HFFc6 (cell line): ENCODE measurements around the gene GFI1. TPM values are rescaled to one million over a fixed set of nuclear protein-coding genes. Genes with fewer than 3 reads are reported as not detected.
"Not testable (repeated sequence)": the region's sequence is repeated elsewhere in the genome, so short reads cannot be mapped to it uniquely, and the experiment has no call there.

Experiments
- DNase-seq: peaks from one replicate; pipeline ENCODE4 v3.0.0-alpha.2; 2018
- H3K27ac Mint-ChIP-seq: 2 replicates; pipeline ENCODE4 v1.8.0; 2020; ENCODE audit warnings: mild to moderate bottlenecking, mixed read lengths
- H3K27me3 Mint-ChIP-seq: 2 replicates; pipeline ENCODE4 v1.8.0; 2021; ENCODE audit warnings: mild to moderate bottlenecking, moderate library complexity, mixed read lengths; ENCODE audit not compliant: insufficient read depth
- H3K36me3 Mint-ChIP-seq: 2 replicates; pipeline ENCODE4 v1.8.0; 2021; ENCODE audit warnings: low read depth, mixed read lengths
- H3K4me1 Mint-ChIP-seq: 2 replicates; pipeline ENCODE4 v1.8.0; 2020; ENCODE audit warnings: low read depth, mixed read lengths
- H3K4me3 Mint-ChIP-seq: 2 replicates; pipeline ENCODE4 v1.8.0; 2020; ENCODE audit warnings: mild to moderate bottlenecking, moderate library complexity, mixed read lengths
- H3K9me3 Mint-ChIP-seq: 2 replicates; pipeline ENCODE4 v1.8.0; 2020; ENCODE audit warnings: mild to moderate bottlenecking, mixed read lengths
- total RNA-seq, 6 experiments: library from RNA; stranded (reverse); fragmentation: NEBNext Ultra II Directional; extraction: Animal tissue kit (Norgen Biotek cat#: 25700); gene quantifications; 2 replicates in 1 of 6; 3 replicates in 5 of 6; pipeline ENCODE4 v1.2.3, GENCODE V29; 2021
- TF ChIP-seq, protein P1 (sequence below): fragments of 200-600 bp; sonication (generic); IDR thresholded peaks from 2 replicates; pipeline ENCODE4 v1.5.0; 2021; ENCODE audit warnings: antibody characterized with exemption, mild to moderate bottlenecking

The GFI1 gene
- total RNA-seq, 6 experiments from 2014 or later: 0.05 to 0.28 (median 0.07) TPM; not detected in 1

DNA sequence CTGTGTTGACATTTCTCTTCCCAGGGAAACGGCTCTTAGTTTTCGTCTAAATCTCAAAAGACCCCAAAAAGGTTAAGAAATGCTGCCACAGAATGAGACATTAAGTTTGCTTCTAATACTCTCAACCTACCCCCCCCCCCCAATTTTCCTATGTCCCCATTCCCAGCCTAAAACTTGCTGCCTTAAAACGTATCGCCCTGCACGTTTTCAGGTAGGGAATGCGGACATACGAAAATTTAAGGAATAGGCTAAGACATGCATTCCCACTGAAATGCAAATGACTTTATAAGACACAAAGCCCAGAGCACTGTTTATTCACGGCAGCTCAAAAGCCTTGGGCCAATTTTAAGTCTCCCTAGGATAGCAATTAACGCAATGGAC, 45.4 kb downstream of the GFI1 start:
- no peak for DNase-seq
- no peak overlapping the region for H3K4me3 Mint-ChIP-seq
- H3K36me3 Mint-ChIP-seq: no peaks in the 10 kb centered on the region
- peaks cover 2% of the 10 kb centered on the region; the same call in 1 of the 2 replicates for H3K27me3 Mint-ChIP-seq
- peaks cover 19% of the 10 kb centered on the region for H3K4me1 Mint-ChIP-seq
- no peak overlapping the region for H3K27ac Mint-ChIP-seq
- TF ChIP-seq, protein P1, sequence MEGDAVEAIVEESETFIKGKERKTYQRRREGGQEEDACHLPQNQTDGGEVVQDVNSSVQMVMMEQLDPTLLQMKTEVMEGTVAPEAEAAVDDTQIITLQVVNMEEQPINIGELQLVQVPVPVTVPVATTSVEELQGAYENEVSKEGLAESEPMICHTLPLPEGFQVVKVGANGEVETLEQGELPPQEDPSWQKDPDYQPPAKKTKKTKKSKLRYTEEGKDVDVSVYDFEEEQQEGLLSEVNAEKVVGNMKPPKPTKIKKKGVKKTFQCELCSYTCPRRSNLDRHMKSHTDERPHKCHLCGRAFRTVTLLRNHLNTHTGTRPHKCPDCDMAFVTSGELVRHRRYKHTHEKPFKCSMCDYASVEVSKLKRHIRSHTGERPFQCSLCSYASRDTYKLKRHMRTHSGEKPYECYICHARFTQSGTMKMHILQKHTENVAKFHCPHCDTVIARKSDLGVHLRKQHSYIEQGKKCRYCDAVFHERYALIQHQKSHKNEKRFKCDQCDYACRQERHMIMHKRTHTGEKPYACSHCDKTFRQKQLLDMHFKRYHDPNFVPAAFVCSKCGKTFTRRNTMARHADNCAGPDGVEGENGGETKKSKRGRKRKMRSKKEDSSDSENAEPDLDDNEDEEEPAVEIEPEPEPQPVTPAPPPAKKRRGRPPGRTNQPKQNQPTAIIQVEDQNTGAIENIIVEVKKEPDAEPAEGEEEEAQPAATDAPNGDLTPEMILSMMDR: no peak
- H3K9me3 Mint-ChIP-seq: no peaks in the 10 kb centered on the region

DNA sequence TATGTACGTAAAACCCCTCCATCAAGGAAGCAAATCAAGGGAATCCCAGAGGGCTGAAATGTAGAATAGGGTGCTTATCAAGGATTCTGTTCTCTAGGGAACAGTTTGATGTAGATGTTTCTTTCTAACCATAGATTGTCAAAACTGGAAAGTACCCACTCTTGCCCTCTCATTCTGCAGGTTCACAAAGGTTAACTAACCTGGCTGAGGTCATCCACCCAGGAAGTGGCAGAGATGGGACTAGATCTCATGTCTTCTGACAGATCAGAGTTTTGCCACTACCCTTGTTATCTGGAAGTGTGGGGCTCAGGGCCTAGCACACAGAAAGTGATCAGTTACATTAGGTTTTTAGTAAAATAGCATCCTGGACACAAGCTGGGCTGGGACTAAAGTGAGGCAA, 47.4 kb downstream of the GFI1 start:
- no peak overlapping the region for H3K27ac Mint-ChIP-seq

DNA sequence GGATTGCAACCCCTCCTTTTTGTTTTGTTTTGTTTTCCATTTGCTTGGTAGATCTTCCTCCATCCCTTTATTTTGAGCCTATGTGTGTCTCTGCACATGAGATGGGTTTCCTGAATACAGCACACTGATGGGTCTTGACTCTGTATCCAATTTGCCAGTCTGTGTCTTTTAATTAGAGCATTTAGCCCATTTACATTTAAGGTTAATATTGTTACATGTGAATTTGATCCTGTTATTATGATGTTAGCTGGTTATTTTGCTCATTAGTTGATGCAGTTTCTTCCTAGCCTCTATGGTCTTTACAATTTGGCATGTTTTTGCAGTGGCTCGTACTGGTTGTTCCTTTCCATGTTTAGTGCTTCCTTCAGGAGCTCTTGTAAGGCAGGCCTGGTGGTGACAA, 52.2 kb downstream of the GFI1 start:
- not testable (repeated sequence) for H3K36me3 Mint-ChIP-seq, H3K27ac Mint-ChIP-seq, H3K4me3 Mint-ChIP-seq, H3K4me1 Mint-ChIP-seq, DNase-seq, H3K9me3 Mint-ChIP-seq
- peaks cover 12% of the 10 kb centered on the region for H3K27me3 Mint-ChIP-seq

More for the DNA sequence above, 47.4 kb downstream of the GFI1 start:
- Mint-ChIP-seq H3K4me1 (peaks cover 6% of the 10 kb centered on the region), H3K9me3 (no peaks in the 10 kb centered on the region), H3K4me3 (no peak overlapping the region), H3K36me3 (no peaks in the 10 kb centered on the region; the same call in 1 of the 2 replicates), H3K27me3 (peaks cover 9% of the 10 kb centered on the region)
- TF ChIP-seq, protein P1: no peak
- DNase-seq: no peak

DNA sequence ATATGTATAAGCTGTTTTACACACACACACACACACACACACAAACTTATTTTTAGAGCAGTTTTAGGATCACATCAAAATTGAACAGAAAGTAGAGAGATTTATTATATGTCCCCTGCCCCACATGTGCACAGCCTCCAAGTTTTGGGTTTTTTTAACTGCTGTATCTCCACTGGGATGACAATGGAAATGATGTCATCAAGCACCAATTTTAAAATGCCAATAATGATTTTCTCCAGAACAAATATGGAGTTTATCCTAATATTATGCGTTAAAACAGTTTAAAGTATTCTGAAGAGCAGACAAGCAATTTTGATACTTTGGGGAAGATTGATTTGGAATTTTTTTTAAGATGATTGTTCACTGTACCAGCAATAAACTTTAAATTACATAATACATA, 56.7 kb downstream of the GFI1 start:
- Mint-ChIP-seq H3K36me3 (no peaks in the 10 kb centered on the region), H3K4me3 (no peak overlapping the region), H3K9me3 (peaks cover 4% of the 10 kb centered on the region; the same call in 1 of the 2 replicates), H3K27me3 (peaks cover 11% of the 10 kb centered on the region), H3K27ac (no peak overlapping the region), H3K4me1 (no peaks in the 10 kb centered on the region)
- TF ChIP-seq, protein P1: no peak
- no peak for DNase-seq

DNA sequence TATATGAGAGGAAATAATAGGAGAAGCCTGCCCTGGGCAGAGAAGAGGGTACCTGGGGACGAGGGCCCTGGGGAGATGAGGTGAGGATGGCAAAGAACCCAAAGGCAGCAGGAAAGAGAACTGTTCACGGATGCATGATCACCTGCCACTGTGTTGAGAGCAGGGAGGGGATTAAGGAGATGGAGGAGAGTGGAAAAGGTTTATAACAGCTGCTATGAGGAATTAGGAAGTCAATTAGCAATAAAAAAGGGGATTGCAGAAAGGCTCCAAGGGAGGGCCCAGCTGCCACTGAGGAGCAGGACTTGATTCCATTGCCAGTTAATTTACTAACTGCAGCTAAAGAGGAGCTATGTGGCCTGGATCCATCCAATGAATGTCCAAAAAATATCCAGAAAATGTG, 61.1 kb downstream of the GFI1 start:
- Mint-ChIP-seq H3K27me3 (peaks cover 12% of the 10 kb centered on the region), H3K36me3 (no peaks in the 10 kb centered on the region), H3K9me3 (no peaks in the 10 kb centered on the region), H3K4me1 (no peaks in the 10 kb centered on the region), H3K27ac (no peak overlapping the region), H3K4me3 (no peak overlapping the region)
- DNase-seq: no peak
- TF ChIP-seq, protein P1: no peak

Other genes starting within 250 kb of the GFI1 start
- 1 to 10 TPM; 6.6 to 8.4 (median 7.3) TPM for gene GLMN, start 187.9 kb downstream of the GFI1 start, total RNA-seq
- 10 to 100 TPM; 18.4 to 24.8 (median 21.0) TPM for gene RPAP2, start 187.9 kb downstream of the GFI1 start, total RNA-seq